NB4 (cell line): ENCODE measurements around the gene SELENOS.

Experiments
- DNase-seq: peaks from one replicate; pipeline ENCODE4 v3.0.0; 2010; ENCODE audit warnings: low read depth
- H3K4me3 ChIP-seq: one replicate; pipeline ENCODE4 v1.5.1; 2011; ENCODE audit warnings: mild to moderate bottlenecking, low read depth, low read length, moderate library complexity
- MYC ChIP-seq: IDR thresholded peaks from 2 replicates; pipeline ENCODE4 v1.6.1; 2011; ENCODE audit warnings: low read depth, low read length
- POLR2A ChIP-seq: IDR thresholded peaks from 2 replicates; pipeline ENCODE4 v1.6.1; 2011; ENCODE audit warnings: mild to moderate bottlenecking; ENCODE audit not compliant: insufficient read length; ENCODE audit errors: extremely low read depth
- TF ChIP-seq, protein P1 (sequence below): IDR thresholded peaks from one replicate; pipeline ENCODE4 v1.5.1; 2012; ENCODE audit warnings: low read depth, low read length
- TF ChIP-seq, protein P2 (sequence below): IDR thresholded peaks from 2 replicates; pipeline ENCODE4 v1.6.1; 2011; ENCODE audit warnings: low read depth, low read length

The SELENOS gene

DNA sequence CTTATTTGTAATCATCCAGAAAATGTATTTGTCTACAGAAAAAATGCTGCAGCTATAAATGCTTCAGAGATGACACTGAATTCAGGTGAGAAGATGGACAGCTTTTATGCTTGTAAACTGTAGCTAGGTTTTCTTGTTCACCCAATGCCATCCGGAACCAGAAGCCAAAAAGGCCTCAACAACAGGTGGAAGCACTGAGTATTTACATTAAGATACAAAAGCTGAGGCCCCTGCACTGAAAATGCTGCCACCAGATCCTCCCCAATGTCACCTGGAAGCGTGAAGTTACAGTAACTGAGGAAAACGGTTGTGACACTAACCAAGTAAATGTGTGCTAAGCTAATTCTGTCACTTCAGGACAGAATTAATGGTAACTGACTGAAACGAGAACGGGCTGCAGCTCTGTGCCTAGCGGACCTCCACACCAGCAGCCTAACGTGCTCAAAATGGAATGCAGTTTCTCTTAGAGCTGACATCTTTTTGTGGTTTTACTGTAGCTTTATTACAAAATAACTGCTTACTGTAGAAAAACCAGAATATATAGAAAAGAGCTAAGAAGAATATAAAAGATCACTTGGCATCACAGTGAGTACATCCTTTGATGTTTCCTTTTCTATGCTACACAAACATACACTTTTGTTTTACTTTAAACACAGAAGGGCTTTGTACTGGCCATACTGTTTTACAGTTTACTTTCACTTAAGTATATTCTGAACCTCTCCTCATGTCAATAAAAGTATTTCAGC lies 33.1 kb downstream of the SELENOS start:
- DNase-seq, result peak; percentile 61
- H3K4me3 ChIP-seq, result peak overlapping the region; percentile 70

DNA sequence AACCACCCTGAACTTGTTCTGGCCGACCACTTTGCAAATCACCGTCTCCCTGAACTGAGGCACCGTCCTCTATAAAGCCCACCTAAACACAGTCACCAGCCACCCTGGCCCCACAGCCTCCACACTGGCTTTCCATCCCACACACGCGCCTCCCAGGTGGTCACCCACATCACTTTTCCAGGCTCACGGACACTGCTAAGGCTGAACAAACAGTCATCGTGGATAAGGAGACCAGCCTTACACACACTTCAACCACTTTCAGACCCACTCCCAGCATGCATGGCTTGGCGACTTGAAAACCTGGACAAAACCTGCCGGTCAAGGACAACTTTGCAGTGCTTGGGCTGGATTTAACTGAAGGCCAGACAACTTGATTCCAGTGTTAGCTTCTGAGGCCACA lies 33.9 kb downstream of the SELENOS start:
- peak overlapping the region; percentile 70 for H3K4me3 ChIP-seq
- no peak for DNase-seq
- TF ChIP-seq, protein P1, sequence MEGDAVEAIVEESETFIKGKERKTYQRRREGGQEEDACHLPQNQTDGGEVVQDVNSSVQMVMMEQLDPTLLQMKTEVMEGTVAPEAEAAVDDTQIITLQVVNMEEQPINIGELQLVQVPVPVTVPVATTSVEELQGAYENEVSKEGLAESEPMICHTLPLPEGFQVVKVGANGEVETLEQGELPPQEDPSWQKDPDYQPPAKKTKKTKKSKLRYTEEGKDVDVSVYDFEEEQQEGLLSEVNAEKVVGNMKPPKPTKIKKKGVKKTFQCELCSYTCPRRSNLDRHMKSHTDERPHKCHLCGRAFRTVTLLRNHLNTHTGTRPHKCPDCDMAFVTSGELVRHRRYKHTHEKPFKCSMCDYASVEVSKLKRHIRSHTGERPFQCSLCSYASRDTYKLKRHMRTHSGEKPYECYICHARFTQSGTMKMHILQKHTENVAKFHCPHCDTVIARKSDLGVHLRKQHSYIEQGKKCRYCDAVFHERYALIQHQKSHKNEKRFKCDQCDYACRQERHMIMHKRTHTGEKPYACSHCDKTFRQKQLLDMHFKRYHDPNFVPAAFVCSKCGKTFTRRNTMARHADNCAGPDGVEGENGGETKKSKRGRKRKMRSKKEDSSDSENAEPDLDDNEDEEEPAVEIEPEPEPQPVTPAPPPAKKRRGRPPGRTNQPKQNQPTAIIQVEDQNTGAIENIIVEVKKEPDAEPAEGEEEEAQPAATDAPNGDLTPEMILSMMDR, result no peak
- TF ChIP-seq POLR2A, result peak; percentile 22
- TF ChIP-seq, protein P2, sequence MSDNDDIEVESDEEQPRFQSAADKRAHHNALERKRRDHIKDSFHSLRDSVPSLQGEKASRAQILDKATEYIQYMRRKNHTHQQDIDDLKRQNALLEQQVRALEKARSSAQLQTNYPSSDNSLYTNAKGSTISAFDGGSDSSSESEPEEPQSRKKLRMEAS, result peak; percentile 61; the same call in 1 of the 2 replicates
- TF ChIP-seq MYC, result no peak

More for the DNA sequence above, 33.1 kb downstream of the SELENOS start:
- no peak; the same call in none of the 2 replicates for TF ChIP-seq MYC
- TF ChIP-seq, protein P2, result peak; percentile 63

DNA sequence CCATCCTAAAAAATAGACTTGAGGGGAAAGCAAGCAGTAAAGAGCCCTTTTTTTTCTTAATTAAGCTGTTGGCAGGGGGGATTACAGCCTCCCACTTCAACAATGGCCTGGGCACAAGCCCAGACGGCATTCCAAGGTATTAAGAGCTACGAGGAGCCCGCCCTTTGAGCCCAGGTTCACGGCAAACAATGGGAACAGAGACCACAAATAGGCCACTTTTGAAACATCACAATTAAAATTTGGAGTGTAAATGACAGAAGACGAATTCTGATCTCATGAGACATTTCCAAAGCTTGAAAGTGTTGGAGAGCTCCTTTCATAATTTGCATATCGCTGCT lies 34.3 kb downstream of the SELENOS start:
- peak overlapping the region; percentile 70 for H3K4me3 ChIP-seq
- no peak for TF ChIP-seq POLR2A
- TF ChIP-seq MYC, result no peak
- TF ChIP-seq, protein P2, result no peak
- no peak for DNase-seq

DNA sequence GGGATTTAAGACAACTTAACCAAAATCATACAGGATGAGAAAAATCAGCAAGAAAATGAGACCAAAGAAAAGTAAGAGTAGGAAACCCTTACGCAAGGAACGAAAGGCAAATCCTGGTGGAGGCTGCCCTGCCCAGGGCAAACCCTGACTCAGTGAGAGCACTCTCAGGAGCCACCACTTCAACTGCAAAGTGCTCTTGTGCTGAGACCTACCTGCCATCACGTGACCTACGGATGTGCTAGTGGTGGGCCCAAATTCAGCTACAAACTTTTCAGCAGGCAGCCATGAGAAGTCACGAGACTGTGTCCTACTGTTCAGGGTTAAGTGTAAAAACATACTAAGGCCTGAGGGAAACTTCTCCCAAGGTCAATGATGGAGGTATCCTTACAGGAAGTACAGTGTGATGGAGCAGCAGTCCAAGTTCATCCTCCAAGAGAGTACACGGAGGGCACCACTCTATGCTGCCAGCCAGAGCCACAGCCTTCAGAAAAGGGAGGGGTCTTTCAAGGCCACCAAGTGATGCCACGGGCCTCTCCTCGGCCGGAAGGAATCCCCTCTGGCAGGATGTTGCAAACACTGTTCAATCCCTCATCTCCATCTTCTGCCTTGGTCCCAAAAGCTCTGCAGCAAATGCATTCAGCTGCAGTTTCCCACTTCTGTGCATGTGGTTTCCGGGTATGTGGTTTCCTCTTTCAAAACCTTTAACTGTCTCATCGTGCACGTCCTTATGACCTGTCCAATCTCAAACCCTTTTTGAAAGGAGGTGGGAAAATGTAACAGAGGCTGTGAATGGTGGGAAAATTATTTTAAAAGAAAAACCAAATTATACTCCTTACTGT lies 34.9 kb downstream of the SELENOS start:
- TF ChIP-seq, protein P1, result no peak
- peak; percentile 36 for TF ChIP-seq POLR2A
- TF ChIP-seq MYC, result peak; percentile 94
- TF ChIP-seq, protein P2, result peak; percentile 93
- H3K4me3 ChIP-seq, result peak overlapping the region; percentile 70
- DNase-seq, result peak; percentile 98

DNA sequence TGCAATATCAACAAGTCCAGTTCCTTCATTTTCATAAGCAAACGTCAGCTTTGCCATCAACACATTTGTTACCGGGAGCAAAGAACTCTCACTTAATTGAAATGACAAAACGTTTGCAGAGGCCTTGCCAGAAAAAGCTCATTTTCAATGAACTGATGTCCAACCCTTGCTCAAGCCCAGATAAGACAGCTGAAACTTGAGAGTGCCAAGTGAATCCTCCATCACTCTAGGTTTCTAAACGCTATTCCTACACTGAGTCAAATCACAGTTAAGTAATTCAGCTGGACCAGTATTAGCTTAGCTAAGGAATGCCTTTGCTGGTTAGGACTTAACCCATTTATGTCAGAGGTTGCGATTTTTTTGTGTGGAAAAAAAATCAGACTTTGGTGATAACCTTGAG lies 36.9 kb downstream of the SELENOS start:
- TF ChIP-seq, protein P2, result no peak
- TF ChIP-seq, protein P1, result no peak
- TF ChIP-seq MYC, result no peak
- TF ChIP-seq POLR2A, result no peak
- DNase-seq, result peak; percentile 58
- H3K4me3 ChIP-seq, result peak overlapping the region; percentile 70

DNA sequence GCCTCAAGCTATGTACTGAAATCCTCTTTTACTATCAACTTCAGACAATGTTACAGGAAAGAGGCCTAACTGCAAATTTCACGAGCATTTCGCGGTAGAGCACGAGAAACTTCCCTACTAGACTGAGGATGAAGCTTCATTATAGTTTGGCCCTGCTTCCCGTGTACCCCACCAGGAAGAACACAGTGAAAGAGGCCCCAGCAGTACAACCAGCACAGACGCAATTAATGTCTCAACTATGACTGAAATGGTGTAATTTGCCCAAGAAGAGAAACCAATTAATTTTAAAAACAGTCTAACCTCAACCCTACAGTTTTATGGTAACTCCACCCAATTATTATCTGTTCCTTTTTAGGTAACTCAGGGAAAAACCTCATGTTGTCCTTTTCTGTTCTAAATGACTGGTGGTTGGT lies 37.6 kb downstream of the SELENOS start:
- peak; percentile 87 for DNase-seq
- H3K4me3 ChIP-seq, result peak overlapping the region; percentile 70
- TF ChIP-seq, protein P2, result peak; percentile 79
- TF ChIP-seq, protein P1, result no peak
- TF ChIP-seq MYC, result no peak; the same call in none of the 2 replicates
- peak; percentile 5 for TF ChIP-seq POLR2A
